ENCODE results near the gene CRACR2A.

Gene CRACR2A

DNA sequence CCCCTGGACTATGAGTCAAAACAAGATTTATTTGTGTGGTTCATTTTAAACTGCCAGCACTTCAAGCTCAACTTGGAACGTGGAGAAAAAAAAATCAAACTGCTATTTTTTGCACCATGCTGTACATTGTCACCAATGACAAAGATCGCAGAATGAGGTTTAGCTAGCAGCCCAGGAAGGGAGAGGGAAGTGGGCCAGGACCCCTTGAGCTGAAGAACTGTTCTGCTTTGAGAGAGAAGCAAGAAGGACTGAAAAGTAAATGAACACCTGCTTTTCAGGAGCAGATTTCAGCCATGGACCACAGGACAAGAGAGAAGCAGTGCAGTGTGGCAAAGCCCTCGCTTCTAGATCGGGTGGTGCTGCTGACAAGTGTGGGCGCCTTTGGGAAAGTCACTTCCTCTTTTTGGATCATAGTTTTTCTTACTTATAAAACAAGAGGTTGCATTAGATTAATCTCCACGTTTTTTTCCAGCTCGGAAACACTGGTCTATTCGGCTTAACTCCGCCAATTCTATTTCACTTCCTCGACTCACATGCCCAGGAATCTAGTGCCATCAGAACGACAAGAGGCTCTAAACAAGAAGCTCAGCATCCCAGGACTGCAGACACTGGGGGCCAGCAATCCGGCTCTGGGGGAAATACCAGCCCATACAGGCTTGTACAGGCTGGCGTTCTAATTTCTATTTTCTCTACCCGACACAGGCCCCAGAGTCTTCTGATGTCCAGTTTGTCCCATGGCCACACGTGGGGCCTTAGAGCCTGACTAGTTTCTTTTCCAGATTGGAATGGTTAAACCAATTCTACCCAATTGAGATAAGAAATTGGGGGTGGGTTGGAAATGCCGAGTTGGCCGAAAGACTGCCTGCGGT is 129.9 kb downstream of the CRACR2A start:
- DNase-seq (ENCODE audit: insufficient read length, low spot score) = no peak
- FAIRE-seq = no peak
- TF ChIP-seq, protein P1, sequence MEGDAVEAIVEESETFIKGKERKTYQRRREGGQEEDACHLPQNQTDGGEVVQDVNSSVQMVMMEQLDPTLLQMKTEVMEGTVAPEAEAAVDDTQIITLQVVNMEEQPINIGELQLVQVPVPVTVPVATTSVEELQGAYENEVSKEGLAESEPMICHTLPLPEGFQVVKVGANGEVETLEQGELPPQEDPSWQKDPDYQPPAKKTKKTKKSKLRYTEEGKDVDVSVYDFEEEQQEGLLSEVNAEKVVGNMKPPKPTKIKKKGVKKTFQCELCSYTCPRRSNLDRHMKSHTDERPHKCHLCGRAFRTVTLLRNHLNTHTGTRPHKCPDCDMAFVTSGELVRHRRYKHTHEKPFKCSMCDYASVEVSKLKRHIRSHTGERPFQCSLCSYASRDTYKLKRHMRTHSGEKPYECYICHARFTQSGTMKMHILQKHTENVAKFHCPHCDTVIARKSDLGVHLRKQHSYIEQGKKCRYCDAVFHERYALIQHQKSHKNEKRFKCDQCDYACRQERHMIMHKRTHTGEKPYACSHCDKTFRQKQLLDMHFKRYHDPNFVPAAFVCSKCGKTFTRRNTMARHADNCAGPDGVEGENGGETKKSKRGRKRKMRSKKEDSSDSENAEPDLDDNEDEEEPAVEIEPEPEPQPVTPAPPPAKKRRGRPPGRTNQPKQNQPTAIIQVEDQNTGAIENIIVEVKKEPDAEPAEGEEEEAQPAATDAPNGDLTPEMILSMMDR (IDR thresholded peaks at IDR 0.05; ENCODE audit: insufficient read depth, missing control alignments) = no peak

DNA sequence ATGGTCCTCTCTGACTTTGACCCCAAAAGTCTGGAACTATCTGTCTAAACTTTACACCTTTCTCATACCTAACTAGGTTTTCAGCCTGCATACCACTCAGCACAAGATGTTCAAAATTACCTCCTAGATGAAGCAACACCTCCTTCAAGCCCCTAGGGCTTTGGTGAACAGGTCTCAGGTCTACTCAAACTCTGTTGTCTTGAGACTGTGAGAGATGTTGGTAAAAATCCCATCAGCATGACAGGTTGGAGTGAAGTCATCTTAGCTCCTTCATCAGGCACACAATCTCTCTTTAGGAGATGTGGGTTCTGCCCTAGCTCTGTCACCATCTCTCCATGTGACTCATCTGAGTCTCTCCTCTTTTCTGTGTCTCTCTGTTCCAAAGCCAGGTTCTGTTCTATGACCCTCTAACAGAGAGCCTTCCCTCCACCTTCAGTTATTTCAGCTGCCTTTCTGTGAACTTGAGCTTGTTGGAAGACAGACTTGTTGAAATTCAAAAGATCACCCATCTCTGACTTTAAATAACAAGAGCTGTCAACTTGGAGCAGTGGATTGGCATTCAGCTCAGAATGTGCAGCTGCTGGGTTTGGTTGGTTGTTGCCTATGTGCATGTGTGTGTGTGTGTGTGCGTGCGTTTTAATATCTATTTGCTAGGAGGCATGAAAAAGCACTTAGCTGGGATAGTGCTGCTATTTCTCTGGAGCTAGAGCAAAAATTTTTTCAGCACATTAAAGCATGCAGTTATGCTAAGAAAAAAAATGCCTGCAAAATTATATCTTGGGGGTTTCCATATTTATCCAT is 130.7 kb downstream of the CRACR2A start:
- FAIRE-seq = no peak
- no peak for DNase-seq (ENCODE audit: insufficient read length, low spot score)
- TF ChIP-seq, protein P1 (IDR thresholded peaks at IDR 0.05; ENCODE audit: insufficient read depth, missing control alignments) = no peak

DNA sequence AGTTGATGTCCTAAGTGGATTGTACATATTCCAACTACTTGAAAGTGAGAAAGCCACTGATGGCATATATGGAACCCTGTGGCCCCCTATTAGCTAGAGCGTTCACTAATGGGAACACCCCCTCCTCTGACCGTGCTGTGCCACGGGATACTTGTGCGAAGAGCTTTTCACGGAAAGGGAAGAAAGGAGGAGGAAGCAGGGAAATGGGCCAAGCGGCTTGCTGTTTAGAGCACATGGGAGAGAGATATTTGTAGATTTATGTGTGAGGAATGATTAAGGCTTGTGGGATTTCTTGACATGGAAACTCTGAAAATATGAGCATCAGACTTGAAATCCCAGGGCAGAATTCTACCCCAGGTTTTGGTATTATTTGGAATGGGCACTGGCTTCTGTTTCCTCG is 132.1 kb downstream of the CRACR2A start:
- FAIRE-seq = no peak
- DNase-seq (ENCODE audit: insufficient read length, low spot score) = no peak
- TF ChIP-seq, protein P1 (IDR thresholded peaks at IDR 0.05; ENCODE audit: insufficient read depth, missing control alignments) = no peak

DNA sequence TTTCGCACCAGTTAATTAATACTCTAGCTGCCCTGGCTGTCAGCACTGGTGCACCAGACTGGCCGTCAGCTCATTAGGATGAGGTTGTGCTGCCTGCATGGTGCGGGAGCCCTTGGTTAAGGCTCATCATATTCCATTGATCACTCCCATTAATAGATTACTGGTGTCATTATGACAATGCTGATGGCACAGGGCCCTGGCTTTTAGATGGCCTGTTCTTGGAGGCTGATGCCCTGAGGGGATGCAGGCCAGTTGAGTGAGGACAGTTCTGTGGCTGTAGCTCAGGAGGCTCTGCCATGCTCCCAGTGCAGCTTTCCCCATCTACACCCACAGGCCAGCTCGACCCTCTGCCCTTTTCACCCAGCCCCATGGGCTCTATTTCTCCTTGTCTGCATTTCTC is 135.3 kb downstream of the CRACR2A start:
- TF ChIP-seq, protein P1 (IDR thresholded peaks at IDR 0.05; ENCODE audit: insufficient read depth, missing control alignments) = no peak
- no peak for FAIRE-seq
- no peak for DNase-seq (ENCODE audit: insufficient read length, low spot score)

DNA sequence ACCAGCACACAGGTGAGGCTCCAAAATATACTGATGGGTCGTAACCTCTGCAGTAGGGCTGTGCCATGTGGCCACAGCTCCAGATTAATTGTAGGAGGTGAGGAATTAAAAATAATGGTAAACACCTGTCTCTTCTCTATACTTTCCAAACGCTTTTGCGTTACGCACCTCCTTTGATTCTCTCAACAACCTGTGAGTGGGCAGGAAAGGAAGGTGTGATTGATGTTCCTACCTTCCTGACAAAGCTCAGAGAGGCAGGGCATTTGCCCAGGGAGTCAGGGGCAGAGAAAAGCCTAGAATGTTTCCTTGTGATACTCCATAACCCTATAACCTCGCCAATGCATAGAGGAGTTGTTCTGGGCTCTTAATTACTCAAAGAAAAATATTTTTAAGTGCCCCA is 137.0 kb downstream of the CRACR2A start:
- TF ChIP-seq, protein P1 (IDR thresholded peaks at IDR 0.05; ENCODE audit: insufficient read depth, missing control alignments) = no peak
- no peak for DNase-seq (ENCODE audit: insufficient read length, low spot score)
- FAIRE-seq = no peak

DNA sequence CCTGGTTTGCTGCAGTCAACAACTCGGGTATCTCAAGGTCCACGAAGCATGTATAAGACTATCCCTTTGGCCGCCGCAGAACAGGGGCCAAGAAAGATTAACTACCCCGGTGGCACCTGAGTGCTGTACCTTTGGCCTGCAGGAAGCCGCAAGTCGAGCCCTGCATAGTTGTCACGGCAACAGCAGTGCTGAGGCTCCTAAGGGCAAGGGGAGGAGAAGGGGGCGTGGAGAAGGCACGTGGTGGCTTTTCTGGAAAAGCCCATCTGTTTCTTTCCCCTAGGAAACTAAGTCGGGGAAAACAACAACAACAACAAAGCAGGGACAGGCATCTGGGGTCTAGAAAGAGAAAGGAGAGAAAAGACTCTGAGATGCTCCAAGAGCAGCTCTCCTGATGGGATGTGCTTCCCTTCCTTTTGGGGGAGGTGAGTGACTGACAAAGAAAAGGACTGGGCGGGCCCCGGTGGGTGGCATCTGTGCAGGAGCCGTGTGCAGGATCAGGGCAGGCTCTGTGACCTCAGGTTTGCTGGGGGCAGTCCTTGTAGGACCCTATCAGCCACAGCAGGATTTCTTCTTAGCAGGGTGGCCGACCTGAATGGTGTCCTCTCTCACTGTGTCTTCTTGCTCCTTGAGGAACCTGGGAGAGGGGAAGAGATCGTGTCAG is 138.0 kb downstream of the CRACR2A start:
- no peak for DNase-seq (ENCODE audit: insufficient read length, low spot score)

More for the DNA sequence above, 138.0 kb downstream of the CRACR2A start:
- FAIRE-seq = no peak
- TF ChIP-seq, protein P1 (IDR thresholded peaks at IDR 0.05; ENCODE audit: insufficient read depth, missing control alignments) = no peak

All from D721Med (cell line).